Measurements from ENCODE around the gene ECSCR. TPM values are rescaled to one million over a fixed set of nuclear protein-coding genes. Genes with fewer than 3 reads are reported as not detected.

The ECSCR gene
- total RNA-seq, 6 experiments from 2014 or later, result 1.2 to 5.1 (median 2.3) TPM

DNA sequence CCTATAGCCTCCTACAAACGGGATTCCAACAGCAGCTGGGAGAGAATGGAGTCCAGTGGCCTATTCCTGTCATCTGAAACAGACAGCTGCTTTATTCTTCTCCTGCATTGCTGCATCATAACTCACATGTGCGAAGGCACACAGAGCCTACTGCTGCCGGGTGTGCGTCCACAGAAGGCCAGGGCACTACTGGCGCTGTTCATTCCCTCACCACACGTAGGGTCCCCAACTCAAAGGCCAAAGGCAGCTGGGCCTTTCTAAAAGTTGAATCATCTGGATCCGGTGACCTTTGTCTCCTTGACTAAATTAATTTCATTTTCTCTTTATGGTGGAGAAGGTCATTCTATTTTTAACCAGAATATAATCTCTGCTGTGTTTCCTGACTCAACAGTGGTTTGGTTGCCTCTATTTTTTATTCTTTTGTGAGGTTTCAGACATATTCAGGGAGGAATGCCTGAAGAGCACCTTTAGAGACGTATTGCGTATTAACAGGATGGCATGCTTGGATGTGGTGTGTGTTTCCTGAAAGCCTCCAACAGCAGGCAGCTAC lies 47.9 kb downstream of the ECSCR start:
- DNase-seq (peak in 1 of 3 donors; percentile 19), ATAC-seq (peak; percentile 33 to 45 (median 36))
- H3K4me1 ChIP-seq, result no peaks in the 10 kb centered on the region
- no peak overlapping the region for H3K4me3 ChIP-seq
- intact Hi-C loops (cut with DNase I), result no loop called here
- H3K27ac ChIP-seq, result no peak overlapping the region
- H3K27me3 ChIP-seq, result no peaks in the 10 kb centered on the region
- no peaks in the 10 kb centered on the region for H3K9me3 ChIP-seq
- no peaks in the 10 kb centered on the region for H3K36me3 ChIP-seq
- TF ChIP-seq, protein P1, sequence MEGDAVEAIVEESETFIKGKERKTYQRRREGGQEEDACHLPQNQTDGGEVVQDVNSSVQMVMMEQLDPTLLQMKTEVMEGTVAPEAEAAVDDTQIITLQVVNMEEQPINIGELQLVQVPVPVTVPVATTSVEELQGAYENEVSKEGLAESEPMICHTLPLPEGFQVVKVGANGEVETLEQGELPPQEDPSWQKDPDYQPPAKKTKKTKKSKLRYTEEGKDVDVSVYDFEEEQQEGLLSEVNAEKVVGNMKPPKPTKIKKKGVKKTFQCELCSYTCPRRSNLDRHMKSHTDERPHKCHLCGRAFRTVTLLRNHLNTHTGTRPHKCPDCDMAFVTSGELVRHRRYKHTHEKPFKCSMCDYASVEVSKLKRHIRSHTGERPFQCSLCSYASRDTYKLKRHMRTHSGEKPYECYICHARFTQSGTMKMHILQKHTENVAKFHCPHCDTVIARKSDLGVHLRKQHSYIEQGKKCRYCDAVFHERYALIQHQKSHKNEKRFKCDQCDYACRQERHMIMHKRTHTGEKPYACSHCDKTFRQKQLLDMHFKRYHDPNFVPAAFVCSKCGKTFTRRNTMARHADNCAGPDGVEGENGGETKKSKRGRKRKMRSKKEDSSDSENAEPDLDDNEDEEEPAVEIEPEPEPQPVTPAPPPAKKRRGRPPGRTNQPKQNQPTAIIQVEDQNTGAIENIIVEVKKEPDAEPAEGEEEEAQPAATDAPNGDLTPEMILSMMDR (IDR thresholded peaks at IDR 0.05), result no peak
- no peak for TF ChIP-seq POLR2A (IDR thresholded peaks at IDR 0.05)
- WGBS (ENCODE audit: insufficient coverage, low coverage, low lambda C conversion rate, missing lambda C conversion rate), result 60% methylated on average over 8 of the region's 9 CpGs

DNA sequence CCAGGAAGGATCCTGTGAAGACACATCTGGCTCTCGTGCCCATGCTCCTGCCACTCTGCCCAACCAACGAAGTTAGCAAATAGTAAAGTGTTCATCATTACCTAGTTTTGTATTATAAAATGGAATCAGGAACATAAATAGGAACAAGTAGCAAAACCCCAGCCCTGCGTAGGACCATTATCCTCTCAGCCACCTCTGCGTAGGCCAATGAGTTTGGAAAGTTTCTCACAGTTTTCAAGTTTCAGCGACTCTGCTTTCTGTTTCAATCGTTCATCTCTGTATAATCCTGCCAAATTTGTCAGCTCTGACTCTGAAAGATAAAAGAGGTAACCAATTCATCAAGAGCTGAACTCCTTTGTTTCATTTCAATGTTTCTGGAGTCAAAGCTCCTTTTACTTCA lies 48.6 kb downstream of the ECSCR start:
- TF ChIP-seq, protein P1 (IDR thresholded peaks at IDR 0.05), result no peak
- TF ChIP-seq POLR2A (IDR thresholded peaks at IDR 0.05), result no peak
- Histone ChIP-seq H3K36me3 (no peaks in the 10 kb centered on the region), H3K27me3 (no peaks in the 10 kb centered on the region), H3K9me3 (no peaks in the 10 kb centered on the region), H3K4me3 (no peak overlapping the region), H3K4me1 (no peaks in the 10 kb centered on the region), H3K27ac (no peak overlapping the region)
- ATAC-seq (no peak), DNase-seq (peak in 1 of 3 donors; percentile 9)
- intact Hi-C loops (cut with DNase I), result no loop called here
- whole genome bisulfite sequencing (ENCODE audit: insufficient coverage, low coverage, low lambda C conversion rate, missing lambda C conversion rate), result 70% methylated on average over 5 of the region's 6 CpGs

DNA sequence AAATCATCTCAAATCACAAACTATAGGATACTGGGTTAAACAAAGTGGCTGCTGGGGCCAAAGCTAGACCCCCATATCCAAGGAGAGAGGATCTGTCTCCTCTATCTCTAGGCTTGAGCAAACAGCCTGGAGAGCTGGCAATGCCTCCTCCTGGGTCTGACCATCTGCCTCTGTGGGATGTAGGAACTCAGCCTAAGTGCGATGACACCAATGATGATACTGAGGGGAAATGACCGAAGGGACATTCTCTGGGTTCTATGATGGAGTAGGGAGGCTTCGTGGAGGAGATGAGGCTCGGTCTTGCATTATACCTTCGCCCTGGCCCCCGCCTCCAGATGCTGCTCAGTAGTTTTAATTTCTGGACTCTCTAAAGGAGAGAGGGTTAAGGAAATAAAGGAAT lies 49.4 kb downstream of the ECSCR start:
- H3K4me3 ChIP-seq, result no peak overlapping the region
- TF ChIP-seq POLR2A (IDR thresholded peaks at IDR 0.05), result no peak
- TF ChIP-seq, protein P1 (IDR thresholded peaks at IDR 0.05), result no peak
- H3K9me3 ChIP-seq, result no peaks in the 10 kb centered on the region
- peaks cover 0 to 4% (median 0%) of the 10 kb centered on the region in 4 donors for H3K4me1 ChIP-seq
- WGBS (ENCODE audit: insufficient coverage, low coverage, low lambda C conversion rate, missing lambda C conversion rate), result 70% methylated on average over 5 of the region's 6 CpGs
- H3K27ac ChIP-seq, result no peak overlapping the region
- intact Hi-C loops (cut with DNase I), result no loop called here
- H3K27me3 ChIP-seq, result no peaks in the 10 kb centered on the region
- DNase-seq, result peak in 1 of 3 donors; percentile 8
- ATAC-seq, result peak in 1 of 4 donors; percentile 32
- no peaks in the 10 kb centered on the region for H3K36me3 ChIP-seq

DNA sequence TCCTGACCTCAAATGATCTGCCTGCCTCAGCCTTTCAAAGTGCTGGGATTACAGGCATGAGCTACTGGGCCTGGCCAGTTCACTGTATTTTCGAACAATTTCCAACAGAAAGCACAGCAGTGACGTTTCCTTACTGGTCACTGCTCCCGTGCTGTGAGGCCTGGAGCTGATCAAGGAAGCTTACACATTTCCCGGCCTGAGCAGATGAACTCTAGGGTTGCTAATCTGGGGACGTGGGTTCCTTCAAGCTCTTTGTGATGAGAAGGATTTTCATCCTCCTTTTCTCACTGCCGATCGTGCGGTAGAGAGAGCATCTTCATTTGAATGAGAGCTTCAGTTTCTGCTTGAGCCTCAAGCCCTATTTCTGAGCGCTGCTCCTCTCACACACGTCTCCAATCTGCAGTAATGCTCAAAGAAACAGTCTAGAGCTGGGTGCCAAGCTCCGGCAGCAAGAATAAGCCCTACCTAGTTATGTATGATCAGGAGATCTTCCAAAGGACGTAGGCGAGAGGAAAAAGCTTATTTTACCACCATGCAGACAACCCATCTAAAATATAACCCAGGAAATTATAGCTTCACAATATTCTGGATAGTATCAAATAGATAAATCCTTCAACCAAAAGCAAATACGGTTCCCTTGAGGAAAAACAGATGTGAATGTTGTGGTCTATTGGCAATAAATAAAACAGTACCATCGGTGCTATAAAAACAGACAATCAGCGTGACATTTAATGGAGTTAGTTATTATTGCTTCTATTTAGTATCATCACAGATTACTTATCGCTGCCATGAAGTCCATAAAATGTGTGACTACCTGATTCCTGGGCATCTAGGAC lies 51.3 kb downstream of the ECSCR start:
- peaks cover 0 to 4% (median 0%) of the 10 kb centered on the region in 4 donors for H3K4me1 ChIP-seq
- TF ChIP-seq, protein P1 (IDR thresholded peaks at IDR 0.05), result no peak
- no peak for TF ChIP-seq POLR2A (IDR thresholded peaks at IDR 0.05)
- no peaks in the 10 kb centered on the region for H3K36me3 ChIP-seq
- ATAC-seq (peak in 2 of 4 donors; percentile 18 to 21), DNase-seq (peak in 1 of 3 donors; percentile 39)
- intact Hi-C loops (cut with DNase I), result no loop called here
- H3K9me3 ChIP-seq, result no peaks in the 10 kb centered on the region
- H3K27ac ChIP-seq, result peak overlapping the region in 1 of 3 donors; percentile 39
- WGBS (ENCODE audit: insufficient coverage, low coverage, low lambda C conversion rate, missing lambda C conversion rate), result 70% methylated on average over 16 of the region's 17 CpGs
- no peaks in the 10 kb centered on the region for H3K27me3 ChIP-seq
- H3K4me3 ChIP-seq, result no peak overlapping the region

Data from right lobe of liver (tissue), 6 donors.